HG02798 (cell line): Measurements from ENCODE around the gene HEPACAM2.

Source experiments
- ATAC-seq: cut with Tn5 transposase; IDR thresholded peaks from one replicate; pipeline ENCODE4 v1.9.1; 2021; ENCODE audit warnings: mild to moderate bottlenecking; ENCODE audit not compliant: unreplicated experiment, poor library complexity

Gene HEPACAM2

DNA sequence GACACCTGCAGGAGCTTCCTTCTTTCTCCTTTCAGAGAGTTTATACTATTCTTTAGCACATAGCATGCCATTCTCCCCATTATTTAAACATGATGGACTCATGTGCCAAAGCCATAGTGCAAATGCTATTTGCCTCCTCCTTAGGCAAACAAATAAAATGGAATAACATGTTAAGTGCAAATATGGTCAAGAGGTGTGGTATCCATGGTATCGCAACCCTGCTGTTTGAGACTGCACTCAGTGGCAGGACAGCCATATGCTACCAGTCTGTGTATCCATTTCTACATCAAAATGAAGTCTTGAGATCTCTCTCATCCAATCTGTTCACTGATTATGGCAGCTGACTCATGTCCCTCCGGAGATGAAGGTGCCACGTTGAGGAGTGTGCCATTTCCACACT is 22.8 kb downstream of the HEPACAM2 start:
- no peak for ATAC-seq

GRCh38 chr7:93202594-93203250 is 23.5 kb downstream of the HEPACAM2 start:
- ATAC-seq: no peak

GRCh38 chr7:93198472-93198871 is 27.8 kb downstream of the HEPACAM2 start:
- no peak for ATAC-seq

GRCh38 chr7:93196336-93196735 is 29.9 kb downstream of the HEPACAM2 start:
- no peak for ATAC-seq

- no peak for ATAC-seq
Observed at GRCh38 chr7:93194386-93194785, 31.9 kb downstream of the HEPACAM2 start.

DNA sequence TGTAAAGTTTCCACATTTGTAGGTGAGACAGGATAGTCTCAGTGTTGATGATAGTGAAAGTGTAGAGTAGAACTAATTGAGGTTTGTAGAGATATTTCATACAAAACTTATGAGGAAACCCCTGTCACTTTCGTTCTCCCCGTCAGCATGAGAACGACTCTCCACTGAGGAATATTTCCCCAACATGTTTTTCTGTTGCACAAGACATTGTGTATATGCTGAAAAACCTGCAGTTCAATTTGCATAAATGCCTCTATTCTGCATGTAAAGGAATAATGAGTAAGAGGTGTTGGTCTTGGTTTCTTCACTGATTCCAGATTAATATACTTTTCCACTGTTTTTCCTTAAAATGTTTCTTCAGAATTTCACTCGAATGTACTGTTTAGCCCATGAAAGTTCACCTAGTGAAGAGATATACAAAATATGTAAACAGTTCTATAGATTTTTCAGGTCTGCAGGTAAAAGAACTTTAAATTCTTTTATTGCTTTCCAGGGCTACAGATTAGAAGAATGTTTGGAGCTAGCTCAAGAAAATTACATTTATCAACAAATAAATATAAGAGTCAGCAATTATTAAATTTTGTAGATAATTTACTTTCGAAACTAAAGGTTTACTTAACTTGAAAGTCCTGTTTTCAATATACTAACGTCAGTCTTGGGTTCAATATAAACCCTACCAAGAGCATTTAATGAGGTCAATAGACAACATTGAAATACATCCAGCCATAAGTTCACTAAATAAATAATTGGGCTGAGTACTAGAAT is 37.2 kb downstream of the HEPACAM2 start:
- ATAC-seq: no peak

DNA sequence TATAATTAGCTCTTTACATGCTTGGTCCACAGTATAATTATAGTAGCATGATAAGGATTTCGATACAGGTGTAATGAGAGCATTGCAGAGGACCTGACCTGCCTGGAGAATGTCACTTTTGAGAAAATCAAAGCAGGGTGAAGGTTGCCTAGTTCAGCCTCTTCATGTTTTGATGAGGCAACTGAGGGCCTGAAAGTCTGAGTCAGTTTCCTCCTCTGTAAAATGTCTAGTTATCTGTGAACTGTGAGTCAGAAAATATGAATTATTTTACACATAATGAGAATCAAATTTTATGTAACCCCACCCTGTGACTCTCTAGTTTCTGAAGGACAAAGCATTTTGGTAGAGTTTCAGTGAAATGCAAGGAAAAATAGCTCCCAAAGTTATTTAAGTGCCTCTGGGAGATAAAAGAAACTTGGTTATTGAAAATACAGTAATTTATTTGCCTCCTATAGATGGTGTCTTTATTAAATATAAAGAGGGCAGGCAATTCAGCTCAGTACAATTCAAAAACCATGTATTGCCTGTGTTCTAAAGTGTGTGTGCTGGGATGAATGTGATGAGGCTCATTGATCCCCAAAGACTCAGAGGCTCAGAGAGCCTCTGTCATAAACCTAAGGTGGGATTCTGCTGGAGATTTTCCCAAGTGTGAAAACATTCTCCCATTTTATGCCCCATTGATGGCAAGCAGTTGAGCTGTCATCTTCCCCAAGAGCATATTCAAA is 40.8 kb downstream of the HEPACAM2 start:
- no peak for ATAC-seq

DNA sequence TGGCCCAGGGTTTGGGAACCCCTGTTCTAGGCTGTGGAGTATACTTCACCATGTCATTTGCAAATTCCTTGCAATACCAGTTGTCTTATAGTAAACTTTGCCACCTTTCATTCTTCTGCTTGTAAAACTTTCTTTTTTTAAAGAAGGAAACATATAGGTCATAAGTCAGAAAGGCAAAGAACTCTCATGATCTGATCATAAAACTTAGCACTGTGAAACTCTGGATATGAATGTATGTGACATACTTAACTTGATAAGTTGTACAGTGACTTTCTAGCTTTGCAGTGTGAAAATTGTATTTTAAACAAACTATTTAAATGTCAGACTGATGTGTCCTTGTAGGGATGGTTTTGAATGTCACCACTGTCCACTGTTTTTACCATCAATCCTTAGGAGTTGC is 47.1 kb downstream of the HEPACAM2 start:
- no peak for ATAC-seq

DNA sequence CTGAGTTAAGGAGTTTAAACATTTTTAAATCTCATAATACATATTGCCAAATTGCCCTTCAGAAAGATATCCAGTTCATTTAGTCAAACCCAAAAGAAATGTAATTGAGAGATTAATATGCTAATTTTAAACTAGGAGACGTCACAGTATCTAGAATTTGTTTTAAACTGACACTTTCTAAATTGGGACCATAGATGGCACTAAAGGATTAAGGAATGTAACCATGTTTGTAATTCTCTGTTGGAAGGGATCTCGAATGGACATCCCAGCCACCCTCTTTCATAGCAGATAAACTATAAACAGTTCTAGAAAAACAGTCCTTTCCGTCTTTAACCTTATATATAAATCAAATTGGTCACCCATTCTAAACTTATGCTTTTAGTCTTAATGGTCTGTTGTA is 48.1 kb downstream of the HEPACAM2 start:
- ATAC-seq: no peak

DNA sequence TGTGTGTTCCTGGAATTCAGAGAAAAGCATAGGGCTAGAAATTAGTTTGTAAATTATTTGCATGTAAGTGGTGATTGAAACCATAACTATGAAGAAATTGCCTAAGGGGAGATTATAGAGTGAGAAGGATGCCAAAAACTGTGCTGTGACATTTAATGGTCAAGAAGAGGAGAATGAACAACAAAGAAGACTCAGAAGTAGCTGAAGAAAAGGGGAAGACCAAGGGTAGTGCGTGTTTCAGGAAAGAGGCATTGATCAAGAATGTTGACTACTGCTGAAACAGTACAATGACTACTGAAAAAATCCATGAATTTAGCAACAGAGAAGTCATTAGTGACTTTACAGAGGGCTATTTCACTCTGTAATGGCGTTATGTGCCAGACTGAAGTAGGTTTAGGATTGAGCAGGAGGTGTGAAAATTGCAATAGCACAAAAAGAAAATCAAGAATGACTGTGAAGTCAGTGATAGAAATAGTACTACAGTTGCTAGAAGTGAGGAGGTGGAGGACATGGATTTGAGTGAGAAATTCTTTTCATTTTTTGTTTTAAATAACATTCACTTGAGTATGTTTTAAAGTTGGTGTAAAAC is 49.2 kb downstream of the HEPACAM2 start:
- no peak for ATAC-seq

- no peak for ATAC-seq
Observed at GRCh38 chr7:93175219-93175618, 51.0 kb downstream of the HEPACAM2 start.

DNA sequence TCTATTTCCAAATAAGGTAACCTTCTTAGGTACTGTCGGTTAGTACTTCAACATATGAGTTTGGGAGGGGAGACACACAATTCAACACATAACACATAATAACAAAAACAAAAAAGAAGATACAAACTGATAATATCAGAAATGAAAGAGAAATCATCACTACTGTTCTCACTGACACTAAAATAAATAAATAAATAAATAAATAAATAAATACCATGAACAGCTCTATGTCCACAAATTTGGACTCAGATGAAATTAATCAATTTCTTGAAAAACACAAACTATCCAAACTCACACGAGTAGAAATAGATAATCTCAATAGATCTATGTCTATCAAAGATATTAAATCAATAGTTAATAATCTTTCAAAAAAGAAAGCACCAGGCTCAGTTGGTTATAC is 53.6 kb downstream of the HEPACAM2 start:
- ATAC-seq: no peak

DNA sequence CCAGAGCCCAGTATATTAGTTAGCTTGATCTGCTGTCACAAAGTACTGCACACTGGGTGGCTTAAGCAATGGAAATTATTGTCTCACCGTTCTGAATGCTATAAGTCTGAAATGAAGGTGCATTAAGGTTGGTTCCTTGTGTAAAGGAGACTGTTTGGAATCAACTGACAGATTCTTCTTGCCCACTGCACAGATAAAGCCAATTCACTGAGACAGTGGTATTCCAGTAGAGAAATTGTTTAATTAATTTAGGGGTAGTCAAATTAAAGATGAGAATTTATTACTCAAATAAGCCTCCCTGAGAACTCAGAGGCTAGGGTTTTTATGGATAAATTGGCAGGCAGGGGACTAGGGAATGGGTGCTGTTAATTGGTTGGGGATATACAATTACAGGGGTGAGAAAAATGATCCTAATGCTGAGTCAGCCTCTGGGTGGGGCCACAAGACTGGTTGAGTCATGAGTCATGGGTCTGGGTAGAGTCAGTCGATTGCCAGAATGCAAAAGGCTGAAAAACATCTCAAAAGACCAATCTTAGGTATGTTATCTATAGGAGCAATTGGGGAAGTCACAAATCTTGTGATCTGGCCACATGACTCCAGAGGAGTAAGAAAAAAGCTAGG is 54.6 kb downstream of the HEPACAM2 start:
- ATAC-seq: no peak

- ATAC-seq: peak; percentile 99
Observed at GRCh38 chr7:93165447-93165846, 60.8 kb downstream of the HEPACAM2 start.

DNA sequence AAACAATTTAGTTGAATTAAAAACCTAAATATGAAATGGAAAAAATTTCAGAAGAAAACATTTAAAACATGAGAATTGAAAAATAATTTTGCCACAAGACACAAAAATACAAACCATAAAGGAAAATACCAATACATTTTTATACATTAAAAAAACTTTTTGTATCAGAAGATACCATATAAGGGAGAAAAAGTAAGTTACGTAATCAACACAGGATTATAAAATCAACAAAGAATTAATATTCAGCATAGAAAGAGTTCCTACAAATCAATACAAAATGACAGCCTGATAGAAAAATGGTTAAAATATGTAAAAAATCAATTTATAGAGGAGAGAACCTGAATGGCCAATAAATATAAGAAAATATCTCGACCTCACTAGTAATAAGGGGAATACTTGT is 61.5 kb downstream of the HEPACAM2 start:
- ATAC-seq: no peak

GRCh38 chr7:93161181-93161762 is 65.0 kb downstream of the HEPACAM2 start:
- ATAC-seq: no peak

GRCh38 chr7:93160410-93160809 is 65.9 kb downstream of the HEPACAM2 start:
- ATAC-seq: no peak

DNA sequence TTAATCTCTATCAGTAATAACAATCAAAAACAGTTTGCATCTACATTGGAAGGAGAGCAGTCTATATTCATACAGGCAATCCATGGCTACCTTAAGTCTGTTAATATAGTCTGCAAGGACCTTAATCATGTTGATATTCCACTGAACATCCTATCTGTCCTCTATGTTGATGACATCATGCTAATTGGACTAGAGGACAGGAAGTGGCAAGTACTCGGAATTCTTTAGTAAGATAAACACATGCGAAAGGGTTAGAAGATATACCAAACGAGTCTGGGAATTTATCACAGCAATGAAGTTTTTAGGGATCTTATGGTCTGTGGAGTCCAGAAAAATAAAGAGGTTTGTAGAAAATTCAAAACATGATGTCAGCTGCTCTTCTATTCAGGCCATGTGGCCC is 66.8 kb downstream of the HEPACAM2 start:
- ATAC-seq: no peak

DNA sequence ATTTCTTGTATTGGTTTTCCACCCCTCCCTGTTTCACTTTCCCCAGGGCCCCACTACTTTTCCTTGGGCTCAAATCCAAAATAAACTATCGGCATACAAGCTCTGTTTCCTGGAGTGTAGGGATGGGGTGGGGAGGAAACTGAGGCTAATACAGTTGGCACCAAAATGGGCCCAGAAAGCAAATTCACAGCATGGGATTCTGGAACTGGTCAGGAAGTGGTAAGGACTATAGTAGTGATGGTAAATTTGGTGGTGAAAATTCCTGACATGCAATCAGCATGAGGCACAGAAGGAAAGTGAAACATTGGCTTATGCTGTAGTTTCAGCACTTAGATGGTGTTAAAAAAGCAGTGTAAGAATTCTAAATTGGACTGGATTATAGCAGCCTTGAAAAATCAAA is 69.4 kb downstream of the HEPACAM2 start:
- ATAC-seq: no peak

DNA sequence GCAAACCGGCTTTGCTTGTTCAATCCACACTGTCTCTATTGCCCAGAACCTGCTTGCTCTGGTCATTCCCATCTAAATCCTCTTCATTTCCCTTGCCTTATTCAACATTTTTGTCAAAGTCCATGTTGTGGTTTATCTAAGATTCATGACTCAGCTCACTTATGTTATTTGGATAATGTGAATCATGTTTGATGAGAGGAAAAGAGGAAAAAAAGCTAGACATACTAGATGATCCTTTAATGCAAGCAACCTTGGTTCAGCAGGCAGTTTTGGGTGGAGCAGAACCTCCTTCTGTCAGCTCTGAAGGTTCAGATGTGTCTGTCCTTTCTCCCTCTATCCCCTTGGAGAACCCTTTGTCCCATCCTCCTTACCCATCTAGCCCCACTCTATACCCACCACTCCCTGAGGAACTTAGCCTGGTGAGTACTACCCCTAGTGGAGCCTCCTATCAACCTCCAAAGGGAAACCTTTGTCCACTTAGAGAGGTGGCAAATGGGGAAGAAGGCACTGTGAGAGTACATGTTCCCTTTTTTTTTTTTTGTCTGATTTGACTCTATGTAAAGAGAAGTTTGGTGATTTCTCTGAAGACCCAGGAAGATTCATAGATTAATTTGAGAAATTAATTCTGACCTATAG is 76.0 kb downstream of the HEPACAM2 start:
- no peak for ATAC-seq
